Activated T-cell treated with anti-CD3 and anti-CD28 coated beads for 1 hour (primary cell): ENCODE measurements around the gene RMC1.
"Not testable (repeated sequence)": the region's sequence is repeated elsewhere in the genome, so short reads cannot be mapped to it uniquely, and the experiment has no call there.

Experiments
- DNase-seq: peaks from one replicate; pipeline ENCODE4 v3.0.0-alpha.2; 2020; ENCODE audit warnings: low read depth

Gene RMC1

DNA sequence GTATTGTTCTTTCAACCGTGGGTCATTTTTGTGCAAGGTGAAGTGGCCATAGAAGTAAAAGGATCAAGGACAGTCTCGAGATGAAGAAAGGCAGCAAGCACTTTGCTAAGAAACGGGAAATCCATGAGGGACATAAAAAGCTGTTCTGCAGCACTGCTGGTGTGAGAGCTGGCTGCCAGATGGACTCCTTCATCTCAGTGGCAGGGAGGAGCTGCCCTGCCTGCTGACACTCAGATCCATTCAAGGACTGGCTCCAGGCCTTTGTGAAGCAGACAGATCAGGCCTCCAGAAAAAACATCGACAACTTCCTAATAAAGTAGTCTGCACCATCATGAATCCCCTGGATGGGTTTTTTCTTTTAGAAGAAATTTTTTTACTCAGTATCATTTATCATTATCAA is 29.5 kb downstream of the RMC1 start:
- no peak for DNase-seq

DNA sequence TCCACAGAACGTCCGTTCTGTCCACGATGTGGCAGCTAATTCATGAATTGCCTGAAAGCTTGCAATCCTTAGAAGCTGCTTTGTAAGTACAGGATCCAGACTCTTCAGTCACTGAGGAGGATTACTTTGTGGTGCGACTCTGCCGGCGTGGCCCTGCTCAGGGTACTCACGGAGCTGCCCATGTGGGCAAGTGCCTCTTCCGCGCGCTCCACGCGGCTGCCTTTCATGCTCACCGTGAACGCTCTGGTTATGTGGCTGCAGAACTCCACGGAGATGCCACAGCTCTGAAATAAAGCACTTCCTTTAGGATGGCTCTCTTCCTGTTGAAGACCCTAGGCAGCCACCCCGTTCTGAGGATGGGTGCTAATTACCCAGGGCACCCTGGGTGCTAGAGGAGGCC is 31.0 kb downstream of the RMC1 start:
- DNase-seq, result no peak

GRCh38 chr18:23536204-23536603 is 32.9 kb downstream of the RMC1 start:
- no peak for DNase-seq

DNA sequence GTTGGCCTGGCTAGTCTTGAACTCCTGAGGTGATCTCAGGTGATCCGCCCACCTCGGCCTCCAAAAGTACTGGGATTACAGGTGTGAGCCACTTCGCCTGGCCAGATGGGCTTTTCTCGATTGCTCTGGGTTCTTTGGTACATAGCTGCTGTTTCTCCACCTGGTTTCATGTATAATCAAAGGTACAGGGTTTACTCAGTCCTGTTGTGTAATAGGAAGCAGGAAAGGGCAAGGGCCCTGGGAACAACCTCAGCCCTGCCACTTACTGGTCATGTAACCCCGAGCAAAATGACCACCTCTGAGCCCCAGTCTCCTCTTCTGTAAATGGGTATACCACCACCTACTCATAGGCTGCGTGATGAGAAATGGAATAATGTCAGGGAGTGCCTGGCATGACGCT is 34.0 kb downstream of the RMC1 start:
- no peak for DNase-seq

GRCh38 chr18:23538001-23538400 is 34.7 kb downstream of the RMC1 start:
- DNase-seq, result no peak

- DNase-seq, result no peak
Measured at GRCh38 chr18:23538870-23539269, 35.6 kb downstream of the RMC1 start.

DNA sequence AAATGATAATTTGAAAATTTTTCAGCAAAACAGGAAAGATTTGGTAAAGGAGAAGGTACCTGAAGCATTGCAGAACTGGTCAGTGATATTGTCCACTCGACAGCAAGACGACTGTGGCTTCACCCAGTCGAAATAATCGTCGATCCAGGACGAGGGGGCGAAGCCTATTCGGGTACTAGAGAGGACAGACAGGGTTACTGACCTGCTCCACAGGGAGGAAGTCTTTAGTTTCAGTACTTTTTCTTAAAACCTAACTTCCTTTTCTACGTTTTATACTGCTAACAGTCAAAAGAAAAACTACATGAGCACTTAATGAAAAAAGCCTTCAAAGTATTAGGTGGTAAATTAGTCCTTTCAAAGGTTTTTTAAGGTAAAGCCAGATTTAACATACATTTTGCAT is 36.0 kb downstream of the RMC1 start:
- no peak for DNase-seq

DNA sequence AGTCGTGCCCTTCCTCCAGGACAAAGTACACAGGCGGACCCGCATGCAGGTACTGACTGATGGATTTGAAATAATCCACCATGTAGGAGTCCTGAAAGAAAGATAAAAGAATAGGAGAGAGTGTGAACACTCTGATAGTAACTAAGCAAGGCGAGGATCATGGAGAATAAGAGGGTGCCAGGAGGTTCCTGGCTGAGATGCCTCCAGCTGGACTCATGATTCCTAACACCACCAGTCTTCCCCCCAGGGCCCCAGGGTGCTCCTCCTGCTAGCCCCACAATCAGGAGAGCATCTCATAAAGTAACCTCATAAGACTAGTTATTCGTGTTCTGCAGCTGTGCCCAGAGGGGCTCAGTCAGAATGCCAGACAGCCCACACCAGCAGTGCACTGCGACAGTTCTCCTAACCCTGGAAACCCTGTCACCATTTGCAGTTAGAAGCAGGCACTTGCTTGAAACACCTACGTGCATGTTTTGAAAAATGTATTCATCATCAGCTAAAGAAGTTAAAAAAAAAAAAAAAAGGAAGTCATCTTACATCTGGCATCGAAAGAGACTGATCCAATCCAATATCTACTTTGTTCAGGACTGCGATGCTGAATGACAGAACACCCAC is 36.7 kb downstream of the RMC1 start:
- no peak for DNase-seq

DNA sequence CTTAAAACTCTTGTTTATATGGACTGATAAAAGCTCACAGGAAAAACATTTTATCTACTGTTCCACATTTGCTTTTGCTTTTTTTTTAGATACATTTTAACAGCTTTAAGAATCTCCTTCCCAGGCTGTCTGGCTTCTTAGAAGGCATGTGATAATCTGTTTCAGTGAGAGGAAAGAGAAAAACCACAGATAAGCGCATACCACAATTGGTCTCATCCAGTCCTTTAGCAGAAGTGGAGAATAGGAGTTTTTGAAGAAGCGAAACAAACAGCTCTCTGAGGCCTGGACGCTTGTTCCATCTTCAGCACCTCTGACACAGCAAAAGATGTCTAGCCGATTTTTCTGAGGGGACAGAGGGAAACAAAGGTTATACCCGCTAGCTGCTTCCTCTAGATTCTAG is 37.6 kb downstream of the RMC1 start:
- DNase-seq, result no peak

DNA sequence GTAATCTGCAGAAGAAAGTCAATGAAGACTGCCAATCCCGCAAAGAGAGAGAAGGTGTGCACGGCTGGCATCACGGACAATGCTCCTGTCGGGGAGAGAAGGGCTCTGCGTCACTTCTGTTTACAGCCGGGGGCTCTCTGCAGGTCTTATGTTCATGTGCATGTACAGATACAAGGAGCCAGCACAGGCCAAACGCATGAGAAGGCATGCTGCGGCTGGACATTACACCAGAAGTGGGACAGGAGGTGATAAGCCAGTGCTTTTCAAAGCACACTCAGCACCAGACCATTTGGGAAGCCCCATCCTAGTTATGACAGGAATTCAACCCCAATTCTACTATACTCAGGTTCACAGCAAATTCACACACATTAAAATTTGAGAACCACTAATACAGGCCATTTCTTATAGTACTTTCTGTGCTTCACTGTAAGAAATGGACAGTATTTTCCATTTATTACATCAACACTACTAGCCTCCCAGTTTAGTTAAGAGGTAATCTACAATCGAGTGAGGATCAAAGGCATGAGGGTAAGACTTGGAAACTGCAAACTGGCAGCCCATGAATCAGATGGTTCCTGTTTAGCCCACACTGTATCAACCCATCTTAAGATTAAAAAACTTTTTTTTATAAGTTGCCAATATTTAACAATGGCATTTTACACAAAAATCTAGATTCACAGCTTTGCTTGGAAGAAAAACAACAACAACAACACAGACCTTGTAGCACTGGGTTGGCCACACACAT is 38.2 kb downstream of the RMC1 start:
- DNase-seq, result no peak

GRCh38 chr18:23542461-23542860 is 39.1 kb downstream of the RMC1 start:
- DNase-seq, result no peak

DNA sequence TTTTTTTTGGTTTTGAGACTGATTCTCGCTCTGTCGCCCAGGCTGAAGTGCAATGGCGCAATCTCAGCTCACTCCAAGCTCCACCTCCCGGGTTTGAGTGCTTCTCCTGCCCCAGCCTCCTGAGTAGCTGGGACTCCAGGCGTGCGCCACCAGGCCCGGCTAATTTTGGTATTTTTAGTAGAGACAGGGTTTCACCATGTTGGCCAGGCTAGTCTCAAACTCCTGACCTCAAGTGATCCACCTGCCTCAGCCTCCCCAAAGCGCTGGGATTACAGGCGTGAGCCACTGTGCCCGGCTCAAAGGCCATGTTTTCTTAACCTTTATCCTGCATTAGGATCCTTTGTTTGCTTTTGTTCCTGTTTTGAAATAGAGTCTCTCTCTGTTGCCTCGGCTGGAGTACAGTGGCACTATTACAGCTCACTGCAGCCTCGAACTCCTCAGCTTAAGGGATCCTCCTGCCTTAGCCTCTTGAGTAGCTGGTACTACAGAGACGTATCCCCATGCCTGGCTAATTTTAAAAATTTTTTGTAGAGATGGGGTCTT is 42.0 kb downstream of the RMC1 start:
- no peak for DNase-seq

DNA sequence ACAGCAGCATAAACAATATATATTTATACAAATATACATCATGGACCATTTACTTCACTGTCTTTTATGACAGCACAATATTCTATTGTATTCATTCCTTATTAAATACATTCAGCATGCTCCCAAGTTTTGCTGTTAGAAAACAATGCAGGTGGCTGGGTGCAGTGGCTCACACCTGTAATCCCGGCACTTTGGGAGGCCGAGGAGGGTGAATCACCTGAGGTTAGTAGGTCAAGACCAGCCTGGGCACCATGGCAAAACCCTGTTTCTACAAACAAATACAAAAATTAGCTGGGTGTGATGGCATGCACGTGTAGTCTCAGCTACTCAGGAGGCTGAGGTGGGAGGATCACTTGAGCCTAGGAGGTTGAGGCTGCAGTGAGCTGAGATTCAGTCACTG is 44.0 kb downstream of the RMC1 start:
- no peak for DNase-seq

DNA sequence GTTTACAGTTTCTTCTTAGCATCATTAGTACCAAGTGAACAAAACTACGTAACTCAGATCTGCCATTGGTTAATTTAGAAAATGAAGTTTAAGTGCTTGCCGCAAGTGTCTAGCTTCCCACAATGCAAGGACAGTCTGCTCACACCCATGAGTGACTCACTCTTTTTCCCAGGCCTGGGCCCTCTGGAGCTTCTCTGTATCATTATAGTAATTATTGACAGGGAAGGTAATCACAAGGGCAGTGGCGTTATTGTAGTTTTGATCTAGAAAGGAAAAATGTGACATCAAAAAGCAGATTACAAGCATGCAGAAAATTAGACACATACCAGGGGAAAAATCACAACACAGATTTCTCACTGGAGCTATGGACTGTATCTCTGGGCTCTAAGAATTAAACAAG is 44.5 kb downstream of the RMC1 start:
- no peak for DNase-seq

DNA sequence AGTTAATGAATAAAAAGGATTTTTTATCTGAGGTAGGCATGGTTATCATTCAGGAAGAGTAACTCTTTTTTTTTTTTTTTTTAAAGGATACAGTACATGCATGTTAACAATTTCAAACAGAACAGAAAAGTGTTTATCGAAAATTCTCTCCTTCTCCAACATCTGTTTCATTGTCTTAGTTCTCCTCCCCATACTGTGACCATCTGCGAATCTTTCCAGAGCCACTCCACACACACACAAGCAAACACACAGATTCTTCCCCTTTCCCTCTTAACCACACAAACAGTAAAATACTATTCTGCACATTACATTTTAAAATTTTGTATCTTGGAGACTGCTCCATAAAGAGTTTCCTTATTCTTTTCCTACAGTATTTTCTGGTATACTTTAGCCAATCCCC is 45.0 kb downstream of the RMC1 start:
- DNase-seq, result no peak

GRCh38 chr18:23548719-23549118 is 45.4 kb downstream of the RMC1 start:
- DNase-seq, result no peak

- no peak for DNase-seq
Measured at GRCh38 chr18:23550898-23551297, 47.6 kb downstream of the RMC1 start.

DNA sequence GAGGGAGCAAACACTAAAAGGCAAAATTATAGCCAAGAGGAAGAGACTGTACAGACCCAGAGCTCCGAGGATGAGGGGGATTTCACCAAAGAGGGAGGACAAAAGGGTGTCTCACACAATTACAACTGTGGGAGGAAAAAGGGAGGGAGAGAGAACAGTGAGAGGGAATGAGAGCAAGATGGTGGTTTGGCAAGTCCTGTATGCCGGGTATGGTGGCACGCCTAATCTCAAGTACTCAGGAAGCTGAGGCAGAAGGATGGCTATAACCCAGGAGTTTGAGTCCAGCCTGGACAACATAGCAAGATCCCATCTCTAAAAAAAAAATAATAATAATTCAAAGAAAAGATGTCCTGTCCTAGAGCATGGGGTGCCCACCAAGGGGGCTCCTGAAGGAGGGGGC is 48.7 kb downstream of the RMC1 start:
- DNase-seq, result no peak

DNA sequence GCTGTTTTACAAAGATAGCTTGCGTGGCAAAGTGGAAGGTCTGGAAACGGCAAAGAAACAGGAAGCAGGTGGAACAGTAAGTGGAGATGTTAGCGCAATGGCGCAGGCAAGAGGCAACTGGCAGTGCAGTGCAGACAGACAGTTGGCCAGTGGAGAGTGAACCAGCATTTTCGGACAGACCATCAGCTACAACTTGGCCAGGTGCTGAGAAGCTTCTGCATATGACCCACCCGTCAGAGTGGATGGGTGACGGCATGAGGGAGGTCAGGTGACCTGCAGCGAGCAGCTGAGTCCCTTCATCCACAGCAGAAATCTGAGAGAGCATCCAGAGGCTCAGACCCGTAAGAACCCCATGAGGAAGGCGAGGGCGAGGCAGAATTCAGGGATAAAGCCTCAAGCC is 49.2 kb downstream of the RMC1 start:
- no peak for DNase-seq

- no peak for DNase-seq
Measured at GRCh38 chr18:23553887-23554286, 50.6 kb downstream of the RMC1 start.

- no peak for DNase-seq
Measured at GRCh38 chr18:23556145-23556780, 53.0 kb downstream of the RMC1 start.

DNA sequence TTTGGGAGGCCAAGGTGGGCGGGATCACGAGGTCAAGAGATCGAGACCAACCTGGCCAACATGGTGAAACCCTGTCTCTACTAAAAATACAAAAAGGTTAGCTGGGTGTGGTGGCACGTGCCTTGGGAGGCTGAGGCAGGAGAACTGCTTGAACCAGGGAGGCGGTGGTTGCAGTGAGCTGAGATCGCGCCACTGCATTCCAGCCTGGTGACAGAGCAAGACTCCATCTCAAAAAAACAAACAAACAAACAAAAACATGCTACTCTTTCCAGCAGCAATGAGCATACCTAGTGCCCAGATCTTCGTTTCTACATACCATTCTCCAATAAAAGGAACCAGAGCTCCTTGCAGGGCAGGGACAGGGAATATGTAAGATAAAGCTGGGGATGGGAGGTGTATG is 54.2 kb downstream of the RMC1 start:
- DNase-seq, result not testable (repeated sequence)

DNA sequence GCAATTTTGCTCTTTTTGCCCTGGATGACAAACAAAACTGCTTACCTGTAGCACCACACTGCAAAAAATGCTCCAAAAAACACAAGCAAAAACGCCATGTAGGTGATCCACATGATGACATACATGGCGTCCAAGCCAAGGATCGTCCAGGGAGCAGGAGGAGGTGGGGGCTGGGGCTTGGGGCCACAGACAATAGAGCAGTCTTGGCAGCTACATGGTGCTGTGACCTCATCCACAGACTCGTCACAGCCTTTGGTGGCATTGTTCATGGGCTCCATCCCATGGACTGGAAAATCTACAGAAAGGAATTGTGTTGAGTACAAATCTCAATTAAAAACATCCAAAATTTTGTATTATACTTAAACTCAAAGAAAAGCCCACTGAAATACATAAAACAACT is 56.9 kb downstream of the RMC1 start:
- no peak for DNase-seq
